H9 (cell line): ENCODE measurements around the gene NEURL2. TPM values are rescaled to one million over a fixed set of nuclear protein-coding genes. Genes with fewer than 3 reads are reported as not detected.
A peak's percentile ranks its signal among the peaks of the same experiment; 100 is the strongest.

ENCODE experiments used
- DNase-seq: peaks from one replicate; pipeline ENCODE4 v3.0.0-alpha.2; 2017
- H2AFZ ChIP-seq: one replicate; pipeline ENCODE4 v1.6.1; 2013; ENCODE audit warnings: mild to moderate bottlenecking, low read length, control low read depth, moderate library complexity
- H2AK5ac ChIP-seq: 2 replicates; pipeline ENCODE4 v1.6.1; 2013; ENCODE audit warnings: low read length, control low read depth, mixed read lengths; ENCODE audit not compliant: insufficient read length
- H2BK120ac ChIP-seq: one replicate; pipeline ENCODE4 v1.6.1; 2013; ENCODE audit warnings: low read depth, mild to moderate bottlenecking, low read length, control low read depth, inconsistent platforms; ENCODE audit not compliant: poor library complexity, severe bottlenecking
- H2BK12ac ChIP-seq: 2 replicates; pipeline ENCODE4 v1.6.1; 2013; ENCODE audit warnings: low read length, control low read depth, mixed read lengths, low read depth; ENCODE audit not compliant: insufficient read length
- H2BK15ac ChIP-seq: 2 replicates; pipeline ENCODE4 v1.6.1; 2013; ENCODE audit warnings: low read depth, low read length, control low read depth
- H2BK20ac ChIP-seq: one replicate; pipeline ENCODE4 v1.6.1; 2013; ENCODE audit warnings: low read depth, mild to moderate bottlenecking, low read length, control low read depth, inconsistent platforms; ENCODE audit not compliant: poor library complexity, severe bottlenecking
- H2BK5ac ChIP-seq: 2 replicates; pipeline ENCODE4 v1.6.1; 2013; ENCODE audit warnings: low read length, control low read depth, mixed read lengths; ENCODE audit not compliant: insufficient read length
- H3K14ac ChIP-seq: 2 replicates; pipeline ENCODE4 v1.6.1; 2013; ENCODE audit warnings: low read length, control low read depth; ENCODE audit not compliant: insufficient read depth
- H3K18ac ChIP-seq: 2 replicates; pipeline ENCODE4 v1.6.1; 2013; ENCODE audit warnings: low read depth, mild to moderate bottlenecking, mixed read lengths, low read length, control low read depth; ENCODE audit not compliant: insufficient read length
- H3K23ac ChIP-seq: 2 replicates; pipeline ENCODE4 v1.6.1; 2013; ENCODE audit warnings: low read length, control low read depth, mixed read lengths, low read depth; ENCODE audit not compliant: insufficient read length
- H3K23me2 ChIP-seq: 2 replicates; pipeline ENCODE4 v1.6.1; 2013; ENCODE audit warnings: low read depth, mild to moderate bottlenecking, mixed read lengths, low read length, control low read depth; ENCODE audit not compliant: insufficient read length, poor library complexity, severe bottlenecking
- H3K27ac ChIP-seq: 2 replicates; pipeline ENCODE4 v1.5.1; 2013; ENCODE audit warnings: low read length, control low read depth, mixed read lengths, low read depth; ENCODE audit not compliant: insufficient read length
- H3K27me3 ChIP-seq: 2 replicates; pipeline ENCODE4 v1.6.1; 2013; ENCODE audit warnings: low read length, control low read depth, inconsistent platforms; ENCODE audit not compliant: insufficient read depth
- H3K4ac ChIP-seq: 2 replicates; pipeline ENCODE4 v1.6.1; 2013; ENCODE audit warnings: low read depth, mild to moderate bottlenecking, control low read depth, inconsistent platforms, low read length, moderate library complexity
- H3K4me1 ChIP-seq: 2 replicates; pipeline ENCODE4 v1.6.1; 2013; ENCODE audit warnings: low read length, control low read depth, inconsistent platforms; ENCODE audit not compliant: insufficient read depth
- H3K4me2 ChIP-seq: 2 replicates; pipeline ENCODE4 v1.6.1; 2013; ENCODE audit warnings: low read length, control low read depth, mixed read lengths; ENCODE audit not compliant: insufficient read length, insufficient read depth
- H3K56ac ChIP-seq: 2 replicates; pipeline ENCODE4 v1.6.1; 2013; ENCODE audit warnings: low read depth, mild to moderate bottlenecking, mixed read lengths, low read length, control low read depth; ENCODE audit not compliant: insufficient read length
- H3K79me1 ChIP-seq: 2 replicates; pipeline ENCODE4 v1.6.1; 2013; ENCODE audit warnings: low read depth, mild to moderate bottlenecking, moderate library complexity, low read length, control low read depth, inconsistent platforms; ENCODE audit not compliant: insufficient read depth, poor library complexity, severe bottlenecking
- H3K79me2 ChIP-seq: 2 replicates; pipeline ENCODE4 v1.6.1; 2013; ENCODE audit warnings: low read length, control low read depth, inconsistent platforms; ENCODE audit not compliant: insufficient read depth
- H3K9ac ChIP-seq: 2 replicates; pipeline ENCODE4 v1.6.1; 2013; ENCODE audit warnings: low read length, control low read depth, mixed read lengths; ENCODE audit not compliant: insufficient read length; ENCODE audit errors: extremely low read depth
- H3K9me3 ChIP-seq: one replicate; pipeline ENCODE4 v1.6.1; 2013; ENCODE audit warnings: low read depth, low read length, inconsistent platforms; ENCODE audit not compliant: control insufficient read depth
- H3T11ph ChIP-seq: one replicate; pipeline ENCODE4 v1.6.1; 2013; ENCODE audit warnings: mild to moderate bottlenecking, low read length, control low read depth, inconsistent platforms
- H4K20me1 ChIP-seq: one replicate; pipeline ENCODE4 v1.6.1; 2013; ENCODE audit not compliant: control insufficient read depth, insufficient read length, insufficient read depth
- H4K5ac ChIP-seq: 2 replicates; pipeline ENCODE4 v1.6.1; 2013; ENCODE audit warnings: low read depth, mild to moderate bottlenecking, mixed read lengths, low read length, control low read depth; ENCODE audit not compliant: insufficient read length
- H4K8ac ChIP-seq: replicated peaks from 2 replicates; pipeline ENCODE4 v1.6.1; 2013; ENCODE audit warnings: low read length, control low read depth, mixed read lengths, low read depth; ENCODE audit not compliant: insufficient read length
- H4K91ac ChIP-seq: 2 replicates; pipeline ENCODE4 v1.6.1; 2013; ENCODE audit warnings: low read depth, mild to moderate bottlenecking, moderate library complexity, mixed read lengths, low read length, control low read depth; ENCODE audit not compliant: insufficient read length
- H3K27ac Mint-ChIP-seq, 3 experiments: 2 replicates in 2 of 3; 3 replicates in 1 of 3; pipeline ENCODE4 v1.8.0; 2020 to 2021; ENCODE audit warnings: mixed read lengths in 3 of 3, mild to moderate bottlenecking in 1 of 3, moderate library complexity in 1 of 3
- H3K27me3 Mint-ChIP-seq: 2 replicates; pipeline ENCODE4 v1.8.0; 2021; ENCODE audit warnings: low read depth, mild to moderate bottlenecking, moderate library complexity, mixed read lengths
- H3K36me3 Mint-ChIP-seq, 3 experiments: 2 replicates in 2 of 3; 3 replicates in 1 of 3; pipeline ENCODE4 v1.8.0; 2020 to 2021; ENCODE audit warnings: low read depth in 3 of 3, mixed read lengths in 3 of 3; ENCODE audit not compliant: insufficient read depth in 1 of 3
- H3K4me1 Mint-ChIP-seq, 2 experiments: 2 replicates each; pipeline ENCODE4 v1.8.0; 2020; ENCODE audit warnings: mixed read lengths in 2 of 2
- H3K4me3 Mint-ChIP-seq, 2 experiments: 2 replicates in 1 of 2; 3 replicates in 1 of 2; pipeline ENCODE4 v1.8.0; 2020 to 2021; ENCODE audit warnings: mild to moderate bottlenecking in 2 of 2, mixed read lengths in 2 of 2, moderate library complexity in 1 of 2
- H3K9me3 Mint-ChIP-seq, 2 experiments: 2 replicates in 1 of 2; 3 replicates in 1 of 2; pipeline ENCODE4 v1.8.0; 2020; ENCODE audit warnings: mild to moderate bottlenecking in 2 of 2, mixed read lengths in 2 of 2, moderate library complexity in 1 of 2
- WGBS: extraction: QIAGEN DNeasy Blood & Tissue Kit; methylation state at CpG from one replicate; pipeline ENCODE4 v1.1.7; 2013; ENCODE audit warnings: missing lambda C conversion rate, low lambda C conversion rate, mixed read lengths; ENCODE audit not compliant: insufficient read length; ENCODE audit errors: extremely low coverage; 5-methylcytosine and 5-hydroxymethylcytosine counted together
- total RNA-seq: library from RNA; stranded (reverse); gene quantifications from 2 replicates; pipeline ENCODE4 v1.2.1, GENCODE V29; 2021
- TF ChIP-seq, protein P1 (sequence below): fragments of 200-600 bp; sonication (generic); conservative IDR thresholded peaks from 3 replicates; pipeline ENCODE4 v1.8.0; 2021; ENCODE audit warnings: antibody characterized with exemption, mild to moderate bottlenecking

NEURL2 gene
- total RNA-seq, 1 experiment from 2014 or later = 5.4 TPM

DNA sequence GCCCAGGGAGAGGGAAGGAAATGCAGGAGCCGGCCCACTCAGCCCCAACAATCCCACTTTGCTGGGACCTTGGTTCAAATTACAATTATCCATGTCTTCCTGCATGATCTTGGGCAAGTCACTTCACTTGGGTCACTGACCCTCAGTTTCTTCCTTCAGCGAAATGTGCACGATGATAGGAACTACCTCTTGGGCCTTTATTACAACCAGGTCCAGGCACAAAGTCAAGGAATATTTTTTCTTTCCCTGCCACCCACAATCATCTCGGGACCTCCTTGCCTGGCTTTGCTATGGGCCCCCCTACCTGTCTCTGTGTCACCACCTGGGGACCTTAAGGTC lies 21.3 kb upstream of the NEURL2 start:
- peaks cover 6 to 16% of the 10 kb centered on the region in 2 experiments for H3K4me1 Mint-ChIP-seq
- Histone ChIP-seq H4K5ac (no peak overlapping the region), H2BK15ac (no peak overlapping the region), H3K18ac (peak overlapping the region; percentile 54), H2BK5ac (no peak overlapping the region), H4K91ac (no peak overlapping the region), H3K56ac (no peak overlapping the region), H3K27ac (no peak overlapping the region), H3T11ph (no peak overlapping the region), H3K9ac (no peak overlapping the region), H3K27me3 (no peaks in the 10 kb centered on the region), H2BK20ac (no peak overlapping the region), H3K14ac (no peak overlapping the region), H4K20me1 (no peaks in the 10 kb centered on the region), H2BK120ac (no peak overlapping the region), H2BK12ac (no peak overlapping the region), H2AK5ac (no peak overlapping the region), H3K79me1 (no peaks in the 10 kb centered on the region), H3K79me2 (no peaks in the 10 kb centered on the region), H3K9me3 (no peaks in the 10 kb centered on the region), H3K4me2 (peak overlapping the region; percentile 91), H3K23ac (no peak overlapping the region), H3K4me1 (no peaks in the 10 kb centered on the region), H3K4ac (no peak overlapping the region), H4K8ac (no peak overlapping the region), H3K23me2 (peaks cover 16% of the 10 kb centered on the region), H2AFZ (no peak overlapping the region)
- DNase-seq = no peak
- no CpG with 5 or more reads among the region's 4 CpGs for WGBS
- H3K27ac Mint-ChIP-seq = no peak overlapping the region; a peak in 1 of 7 replicates
- H3K27me3 Mint-ChIP-seq = no peaks in the 10 kb centered on the region
- TF ChIP-seq, protein P1, sequence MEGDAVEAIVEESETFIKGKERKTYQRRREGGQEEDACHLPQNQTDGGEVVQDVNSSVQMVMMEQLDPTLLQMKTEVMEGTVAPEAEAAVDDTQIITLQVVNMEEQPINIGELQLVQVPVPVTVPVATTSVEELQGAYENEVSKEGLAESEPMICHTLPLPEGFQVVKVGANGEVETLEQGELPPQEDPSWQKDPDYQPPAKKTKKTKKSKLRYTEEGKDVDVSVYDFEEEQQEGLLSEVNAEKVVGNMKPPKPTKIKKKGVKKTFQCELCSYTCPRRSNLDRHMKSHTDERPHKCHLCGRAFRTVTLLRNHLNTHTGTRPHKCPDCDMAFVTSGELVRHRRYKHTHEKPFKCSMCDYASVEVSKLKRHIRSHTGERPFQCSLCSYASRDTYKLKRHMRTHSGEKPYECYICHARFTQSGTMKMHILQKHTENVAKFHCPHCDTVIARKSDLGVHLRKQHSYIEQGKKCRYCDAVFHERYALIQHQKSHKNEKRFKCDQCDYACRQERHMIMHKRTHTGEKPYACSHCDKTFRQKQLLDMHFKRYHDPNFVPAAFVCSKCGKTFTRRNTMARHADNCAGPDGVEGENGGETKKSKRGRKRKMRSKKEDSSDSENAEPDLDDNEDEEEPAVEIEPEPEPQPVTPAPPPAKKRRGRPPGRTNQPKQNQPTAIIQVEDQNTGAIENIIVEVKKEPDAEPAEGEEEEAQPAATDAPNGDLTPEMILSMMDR = no peak
- H3K36me3 Mint-ChIP-seq = peaks cover 16 to 22% (median 22%) of the 10 kb centered on the region in 3 experiments; a peak in 6 of 7 replicates
- H3K9me3 Mint-ChIP-seq = no peaks in the 10 kb centered on the region
- peak overlapping the region; percentile 81 to 92 for H3K4me3 Mint-ChIP-seq
